ENCODE results near the gene TASP1. TPM values are rescaled to one million over a fixed set of nuclear protein-coding genes. Genes with fewer than 3 reads are reported as not detected.

TASP1 gene
- total and polyA plus RNA-seq, 2 donors (not counting 1 experiment from before 2014, with no cell fraction given) = 6.4 to 23.9 TPM

DNA sequence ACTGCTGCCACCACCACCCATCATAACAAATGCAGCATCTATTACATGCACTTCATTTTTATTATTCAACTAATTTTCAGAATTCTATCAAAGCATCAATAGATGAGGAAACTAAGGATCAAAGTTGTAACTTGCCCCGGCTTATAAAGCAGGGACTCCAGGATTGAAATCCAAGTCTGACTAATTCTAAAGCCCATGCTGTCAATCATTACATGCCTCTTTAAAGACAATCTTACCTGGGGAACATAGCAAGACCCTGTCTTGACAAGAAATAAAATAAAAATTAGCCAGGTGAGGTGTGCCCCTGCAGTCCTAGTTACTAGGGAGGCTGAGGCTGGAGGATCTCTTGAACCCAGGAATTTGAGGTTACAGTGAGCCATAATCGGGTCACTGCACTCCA, 235.3 kb downstream of the TASP1 start:
- Histone ChIP-seq H3K4me2 (replicated peaks; ENCODE audit: low read depth, low read length, poor library complexity, severe bottlenecking) (no peak overlapping the region), H3K27ac (ENCODE audit: low read length in 2 of 2) (no peak overlapping the region), H3K4me1 (ENCODE audit: control insufficient read depth in 2 of 2, insufficient read depth in 2 of 2, low read length in 2 of 2) (no peaks in the 10 kb centered on the region), H3K79me2 (ENCODE audit: control insufficient read depth, insufficient read depth, low read length) (no peaks in the 10 kb centered on the region), H2AFZ (ENCODE audit: insufficient read depth, low read depth, low read length, poor library complexity, severe bottlenecking) (no peak overlapping the region), H4K20me1 (ENCODE audit: control insufficient read depth, insufficient read depth, low read length, poor library complexity, severe bottlenecking) (no peaks in the 10 kb centered on the region), H3K4me3 (ENCODE audit: control extremely low read depth in 1 of 5, extremely low read depth in 1 of 5, insufficient read depth in 1 of 5, low read depth in 2 of 5, low read length in 4 of 5) (no peak overlapping the region), H3K36me3 (replicated peaks in 1 of 2; ENCODE audit: control extremely low read depth in 1 of 2, control insufficient read depth in 1 of 2, extremely low read depth in 1 of 2, insufficient read depth in 2 of 2, low read length in 1 of 2) (no peaks in the 10 kb centered on the region), H3K27me3 (replicated peaks in 1 of 4; ENCODE audit: control extremely low read depth in 1 of 4, control insufficient read depth in 3 of 4, insufficient read depth in 4 of 4, low read length in 3 of 4) (no peaks in the 10 kb centered on the region), H3K9ac (ENCODE audit: low read length) (no peak overlapping the region), H3K9me3 (ENCODE audit: control extremely low read depth in 1 of 3, control insufficient read depth in 2 of 3, insufficient read depth in 1 of 3, low read length in 2 of 3) (no peaks in the 10 kb centered on the region)
- no peak for TF ChIP-seq EZH2 (IDR thresholded peaks at IDR 0.05; ENCODE audit: borderline replicate concordance, insufficient read depth, low read depth, low read length, poor library complexity, severe bottlenecking)
- TF ChIP-seq, protein P1, sequence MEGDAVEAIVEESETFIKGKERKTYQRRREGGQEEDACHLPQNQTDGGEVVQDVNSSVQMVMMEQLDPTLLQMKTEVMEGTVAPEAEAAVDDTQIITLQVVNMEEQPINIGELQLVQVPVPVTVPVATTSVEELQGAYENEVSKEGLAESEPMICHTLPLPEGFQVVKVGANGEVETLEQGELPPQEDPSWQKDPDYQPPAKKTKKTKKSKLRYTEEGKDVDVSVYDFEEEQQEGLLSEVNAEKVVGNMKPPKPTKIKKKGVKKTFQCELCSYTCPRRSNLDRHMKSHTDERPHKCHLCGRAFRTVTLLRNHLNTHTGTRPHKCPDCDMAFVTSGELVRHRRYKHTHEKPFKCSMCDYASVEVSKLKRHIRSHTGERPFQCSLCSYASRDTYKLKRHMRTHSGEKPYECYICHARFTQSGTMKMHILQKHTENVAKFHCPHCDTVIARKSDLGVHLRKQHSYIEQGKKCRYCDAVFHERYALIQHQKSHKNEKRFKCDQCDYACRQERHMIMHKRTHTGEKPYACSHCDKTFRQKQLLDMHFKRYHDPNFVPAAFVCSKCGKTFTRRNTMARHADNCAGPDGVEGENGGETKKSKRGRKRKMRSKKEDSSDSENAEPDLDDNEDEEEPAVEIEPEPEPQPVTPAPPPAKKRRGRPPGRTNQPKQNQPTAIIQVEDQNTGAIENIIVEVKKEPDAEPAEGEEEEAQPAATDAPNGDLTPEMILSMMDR (IDR thresholded peaks at IDR 0.05) = no peak
- Mint-ChIP-seq H3K27ac (no peak overlapping the region), H3K9me3 (ENCODE audit: insufficient read depth) (no peaks in the 10 kb centered on the region), H3K27me3 (no peaks in the 10 kb centered on the region), H3K4me1 (no peaks in the 10 kb centered on the region), H3K4me3 (no peak overlapping the region)
- ATAC-seq (ENCODE audit: low read depth) = no peak
- CTCF ChIA-PET = interaction anchor here (0.9 kb wide), 1 partner anchor 55 kb away, joined by 4 read pairs; no protein-coding TSS in a partner anchor
- no CpG with 5 or more reads among the region's 2 CpGs for WGBS (ENCODE audit: insufficient coverage)
- intact Hi-C loops (cut with micrococcal nuclease) = no loop called here
- no peak for DNase-seq
- POLR2A ChIA-PET = no interaction called here

DNA sequence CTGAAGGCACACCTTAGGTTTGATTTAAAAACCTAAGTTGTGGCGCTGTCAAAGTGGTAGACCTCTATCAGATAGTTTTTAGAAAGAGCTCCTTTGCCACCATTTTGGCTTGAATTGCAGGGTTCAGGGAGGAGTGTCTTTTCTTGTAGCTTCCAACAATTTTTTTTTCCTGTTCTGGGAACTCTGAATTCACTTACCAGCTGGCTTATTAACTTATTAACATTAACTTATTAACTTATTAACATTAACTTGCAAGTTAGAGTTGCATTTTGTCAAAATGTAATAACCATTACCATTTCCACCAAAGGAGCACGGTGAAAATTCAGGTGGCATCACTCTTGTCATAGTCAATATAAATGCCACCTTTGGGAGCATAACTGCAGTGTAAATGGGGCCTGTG, 235.7 kb downstream of the TASP1 start:
- no peaks in the 10 kb centered on the region for H3K9me3 ChIP-seq (ENCODE audit: control extremely low read depth in 1 of 3, control insufficient read depth in 2 of 3, insufficient read depth in 1 of 3, low read length in 2 of 3)
- intact Hi-C loops (cut with micrococcal nuclease) = no loop called here

More for the DNA sequence above, 235.7 kb downstream of the TASP1 start:
- Histone ChIP-seq H3K79me2 (ENCODE audit: control insufficient read depth, insufficient read depth, low read length) (no peaks in the 10 kb centered on the region), H3K36me3 (replicated peaks in 1 of 2; ENCODE audit: control extremely low read depth in 1 of 2, control insufficient read depth in 1 of 2, extremely low read depth in 1 of 2, insufficient read depth in 2 of 2, low read length in 1 of 2) (no peaks in the 10 kb centered on the region), H3K4me2 (replicated peaks; ENCODE audit: low read depth, low read length, poor library complexity, severe bottlenecking) (no peak overlapping the region), H4K20me1 (ENCODE audit: control insufficient read depth, insufficient read depth, low read length, poor library complexity, severe bottlenecking) (no peaks in the 10 kb centered on the region), H3K27me3 (replicated peaks in 1 of 4; ENCODE audit: control extremely low read depth in 1 of 4, control insufficient read depth in 3 of 4, insufficient read depth in 4 of 4, low read length in 3 of 4) (no peaks in the 10 kb centered on the region), H3K4me1 (ENCODE audit: control insufficient read depth in 2 of 2, insufficient read depth in 2 of 2, low read length in 2 of 2) (no peaks in the 10 kb centered on the region), H2AFZ (ENCODE audit: insufficient read depth, low read depth, low read length, poor library complexity, severe bottlenecking) (no peak overlapping the region), H3K4me3 (ENCODE audit: control extremely low read depth in 1 of 5, extremely low read depth in 1 of 5, insufficient read depth in 1 of 5, low read depth in 2 of 5, low read length in 4 of 5) (no peak overlapping the region), H3K27ac (ENCODE audit: low read length in 2 of 2) (no peak overlapping the region), H3K9ac (ENCODE audit: low read length) (no peak overlapping the region)
- Mint-ChIP-seq H3K4me1 (no peaks in the 10 kb centered on the region), H3K27ac (no peak overlapping the region), H3K9me3 (ENCODE audit: insufficient read depth) (no peaks in the 10 kb centered on the region), H3K27me3 (no peaks in the 10 kb centered on the region), H3K4me3 (no peak overlapping the region)
- TF ChIP-seq EZH2 (IDR thresholded peaks at IDR 0.05; ENCODE audit: borderline replicate concordance, insufficient read depth, low read depth, low read length, poor library complexity, severe bottlenecking) = no peak
- TF ChIP-seq, protein P1 (IDR thresholded peaks at IDR 0.05) = no peak
- WGBS (ENCODE audit: insufficient coverage) = 100% methylated on average over 1 of the region's 2 CpGs
- POLR2A ChIA-PET = no interaction called here
- no peak for DNase-seq
- no peak for ATAC-seq (ENCODE audit: low read depth)
- CTCF ChIA-PET = interaction anchor here (0.9 kb wide), 1 partner anchor 56 kb away, joined by 4 read pairs; no protein-coding TSS in a partner anchor

All from B cell (primary cell).